ENCODE measurements around the gene RBPMS2.

DNA sequence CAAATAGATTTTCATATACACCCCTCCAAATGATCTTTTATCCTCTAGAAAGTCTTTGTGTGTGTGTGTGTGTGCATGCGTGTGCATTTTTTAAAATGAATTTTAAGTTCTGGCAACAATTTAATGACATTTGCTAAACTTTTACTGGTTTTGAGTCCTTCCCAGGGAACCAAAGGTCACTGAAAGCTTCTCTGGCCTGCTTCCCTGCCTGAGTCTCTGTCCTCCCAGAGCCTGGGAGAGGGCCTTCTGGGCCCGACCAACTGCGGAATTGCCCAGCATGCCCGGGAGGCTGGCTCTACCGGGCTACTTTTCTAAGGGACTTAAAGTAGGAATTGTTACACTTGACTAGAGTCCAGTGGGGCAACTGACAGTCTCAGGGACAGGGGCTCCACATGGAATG lies 7.4 kb upstream of the RBPMS2 start:
- TF ChIP-seq, protein P1, sequence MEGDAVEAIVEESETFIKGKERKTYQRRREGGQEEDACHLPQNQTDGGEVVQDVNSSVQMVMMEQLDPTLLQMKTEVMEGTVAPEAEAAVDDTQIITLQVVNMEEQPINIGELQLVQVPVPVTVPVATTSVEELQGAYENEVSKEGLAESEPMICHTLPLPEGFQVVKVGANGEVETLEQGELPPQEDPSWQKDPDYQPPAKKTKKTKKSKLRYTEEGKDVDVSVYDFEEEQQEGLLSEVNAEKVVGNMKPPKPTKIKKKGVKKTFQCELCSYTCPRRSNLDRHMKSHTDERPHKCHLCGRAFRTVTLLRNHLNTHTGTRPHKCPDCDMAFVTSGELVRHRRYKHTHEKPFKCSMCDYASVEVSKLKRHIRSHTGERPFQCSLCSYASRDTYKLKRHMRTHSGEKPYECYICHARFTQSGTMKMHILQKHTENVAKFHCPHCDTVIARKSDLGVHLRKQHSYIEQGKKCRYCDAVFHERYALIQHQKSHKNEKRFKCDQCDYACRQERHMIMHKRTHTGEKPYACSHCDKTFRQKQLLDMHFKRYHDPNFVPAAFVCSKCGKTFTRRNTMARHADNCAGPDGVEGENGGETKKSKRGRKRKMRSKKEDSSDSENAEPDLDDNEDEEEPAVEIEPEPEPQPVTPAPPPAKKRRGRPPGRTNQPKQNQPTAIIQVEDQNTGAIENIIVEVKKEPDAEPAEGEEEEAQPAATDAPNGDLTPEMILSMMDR (IDR thresholded peaks at IDR 0.05; ENCODE audit: low read depth, low read length): no peak
- no peak for TF ChIP-seq EZH2phosphoT487 (IDR thresholded peaks at IDR 0.05; ENCODE audit: low read depth)

All from OCI-LY3 (cell line).